Caco-2 (cell line): ENCODE results near the gene RND3. TPM values are rescaled to one million over a fixed set of nuclear protein-coding genes. Genes with fewer than 3 reads are reported as not detected.
A peak's percentile ranks its signal among the peaks of the same experiment; 100 is the strongest.

Experiments used
- BruUV-seq: library from RNA; stranded (reverse); fragments of 400-500 nt; replicated peaks from 2 replicates; lab custom pipeline; 2021; lab: Mats Ljungman, UMichigan
- CTCF ChIA-PET: fragments of 300-600 bp; sonication (Branson Sonifier 250); formaldehyde crosslinking; loops from one replicate; lab custom pipeline; 2022; ENCODE audit warnings: antibody characterized with exemption; lab: Charles Lee
- POLR2A ChIA-PET: fragments of 300-600 bp; sonication (Branson Sonifier 250); formaldehyde crosslinking; loops from one replicate; lab custom pipeline; 2022; ENCODE audit warnings: antibody characterized with exemption; lab: Charles Lee
- DNase-seq, 2 experiments: peaks; one replicate each; pipeline versions ENCODE4 v3.0.0 to v3.0.0-alpha.2; 2020 to 2022
- H3K27me3 ChIP-seq: replicated peaks from 2 replicates; pipeline ENCODE4 v1.6.0; 2011; ENCODE audit warnings: low read length; ENCODE audit not compliant: control insufficient read depth, insufficient read depth
- H3K36me3 ChIP-seq: 2 replicates; pipeline ENCODE4 v1.5.1; 2011; ENCODE audit warnings: low read length; ENCODE audit not compliant: control insufficient read depth, insufficient read depth
- H3K4me1 ChIP-seq: fragments of 250-450 bp; sonication (Bioruptor Pico); 2 replicates; pipeline ENCODE4 v1.5.1; 2020; ENCODE audit warnings: mild to moderate bottlenecking
- H3K4me3 ChIP-seq: 2 replicates; pipeline ENCODE4 v1.5.1; 2011; ENCODE audit warnings: low read depth, mild to moderate bottlenecking, control low read depth, low read length
- H3K9me3 ChIP-seq: fragments of 250-450 bp; sonication (Bioruptor Pico); 2 replicates; pipeline ENCODE4 v1.5.1; 2020; ENCODE audit warnings: mild to moderate bottlenecking, moderate library complexity
- H3K27ac Mint-ChIP-seq: one replicate; pipeline ENCODE4 v1.8.0; 2022; ENCODE audit warnings: mixed read lengths; ENCODE audit not compliant: unreplicated experiment
- H3K27me3 Mint-ChIP-seq: one replicate; pipeline ENCODE4 v1.8.0; 2022; ENCODE audit warnings: mixed read lengths; ENCODE audit not compliant: insufficient read depth, unreplicated experiment
- H3K36me3 Mint-ChIP-seq: one replicate; pipeline ENCODE4 v1.8.0; 2022; ENCODE audit warnings: mild to moderate bottlenecking, mixed read lengths; ENCODE audit not compliant: insufficient read depth, unreplicated experiment
- H3K4me1 Mint-ChIP-seq: one replicate; pipeline ENCODE4 v1.8.0; 2022; ENCODE audit warnings: low read depth, mixed read lengths; ENCODE audit not compliant: unreplicated experiment
- H3K4me3 Mint-ChIP-seq: one replicate; pipeline ENCODE4 v1.8.0; 2022; ENCODE audit warnings: mild to moderate bottlenecking, moderate library complexity, mixed read lengths; ENCODE audit not compliant: unreplicated experiment
- H3K9me3 Mint-ChIP-seq: one replicate; pipeline ENCODE4 v1.8.0; 2022; ENCODE audit warnings: mixed read lengths; ENCODE audit not compliant: unreplicated experiment
- intact Hi-C: fragments of 100-400 bp; cut with micrococcal nuclease; formaldehyde crosslinking; loops from one replicate; pipeline ENCODE4 v1.10.0; 2022; ENCODE audit not compliant: unreplicated experiment
- total RNA-seq: library from RNA; stranded (reverse); gene quantifications from 2 replicates; pipeline ENCODE4 v1.2.3, GENCODE V29; 2022
- TF ChIP-seq, protein P1 (sequence below), 2 experiments: fragments of 200-600 bp in 1 of 2; IDR thresholded peaks; 1 replicate in 1 of 2; 2 replicates in 1 of 2; pipeline versions ENCODE4 v1.5.1 to v1.8.0; 2011 to 2022; ENCODE audit warnings: antibody characterized with exemption in 1 of 2, control low read depth in 1 of 2, inconsistent platforms in 1 of 2, low read depth in 1 of 2, low read length in 1 of 2, mild to moderate bottlenecking in 1 of 2, moderate library complexity in 1 of 2; ENCODE audit not compliant: insufficient read depth in 1 of 2, severe bottlenecking in 1 of 2, unreplicated experiment in 1 of 2

Gene RND3
- total RNA-seq, 1 experiment from 2014 or later: 75.0 TPM

DNA sequence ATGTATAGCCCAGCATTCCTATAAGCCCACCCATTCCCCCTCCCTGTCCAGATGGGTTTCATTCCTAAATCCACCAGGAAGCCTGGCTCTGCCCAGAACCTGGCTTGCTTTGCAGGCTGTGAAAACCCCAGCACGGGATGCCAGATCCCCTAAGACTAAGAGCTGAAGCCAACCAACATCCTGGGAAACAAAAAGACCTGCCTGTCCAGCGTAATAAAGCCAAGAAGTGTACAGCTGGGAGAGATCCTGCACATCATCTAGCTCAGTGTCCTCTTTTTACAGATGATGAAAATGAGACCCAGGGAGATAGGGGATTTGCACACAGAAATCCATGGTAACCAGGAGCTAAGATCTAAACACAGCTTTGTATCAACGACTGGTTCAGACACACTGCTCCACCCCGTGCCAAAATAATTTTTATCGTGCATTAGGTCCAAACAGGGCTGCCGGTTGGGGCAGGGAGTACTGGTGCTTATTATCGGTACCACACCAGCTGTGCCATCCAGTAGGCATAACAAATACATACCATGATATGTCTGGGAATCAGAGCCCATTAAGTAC, 2.9 kb downstream of the RND3 start:
- Histone ChIP-seq H3K4me1 (peaks cover 51% of the 10 kb centered on the region), H3K9me3 (no peaks in the 10 kb centered on the region), H3K4me3 (peak overlapping the region; percentile 81), H3K27me3 (no peaks in the 10 kb centered on the region), H3K36me3 (no peaks in the 10 kb centered on the region)
- H3K4me1 Mint-ChIP-seq: peaks cover 33% of the 10 kb centered on the region
- H3K9me3 Mint-ChIP-seq: no peaks in the 10 kb centered on the region
- TF ChIP-seq, protein P1, sequence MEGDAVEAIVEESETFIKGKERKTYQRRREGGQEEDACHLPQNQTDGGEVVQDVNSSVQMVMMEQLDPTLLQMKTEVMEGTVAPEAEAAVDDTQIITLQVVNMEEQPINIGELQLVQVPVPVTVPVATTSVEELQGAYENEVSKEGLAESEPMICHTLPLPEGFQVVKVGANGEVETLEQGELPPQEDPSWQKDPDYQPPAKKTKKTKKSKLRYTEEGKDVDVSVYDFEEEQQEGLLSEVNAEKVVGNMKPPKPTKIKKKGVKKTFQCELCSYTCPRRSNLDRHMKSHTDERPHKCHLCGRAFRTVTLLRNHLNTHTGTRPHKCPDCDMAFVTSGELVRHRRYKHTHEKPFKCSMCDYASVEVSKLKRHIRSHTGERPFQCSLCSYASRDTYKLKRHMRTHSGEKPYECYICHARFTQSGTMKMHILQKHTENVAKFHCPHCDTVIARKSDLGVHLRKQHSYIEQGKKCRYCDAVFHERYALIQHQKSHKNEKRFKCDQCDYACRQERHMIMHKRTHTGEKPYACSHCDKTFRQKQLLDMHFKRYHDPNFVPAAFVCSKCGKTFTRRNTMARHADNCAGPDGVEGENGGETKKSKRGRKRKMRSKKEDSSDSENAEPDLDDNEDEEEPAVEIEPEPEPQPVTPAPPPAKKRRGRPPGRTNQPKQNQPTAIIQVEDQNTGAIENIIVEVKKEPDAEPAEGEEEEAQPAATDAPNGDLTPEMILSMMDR (IDR thresholded peaks at IDR 0.05; ENCODE audit: insufficient read depth in 1 of 2, low read depth in 1 of 2, low read length in 1 of 2, severe bottlenecking in 1 of 2, unreplicated experiment in 1 of 2): no peak
- H3K36me3 Mint-ChIP-seq: peaks cover 81% of the 10 kb centered on the region
- intact Hi-C loops: loop anchor here (5.0 to 10.0 kb wide), 4 partner anchors 262 to 752 kb away; no protein-coding TSS in a partner anchor
- POLR2A ChIA-PET: interaction anchor here (0.5 to 1.4 kb wide), 5 partner anchors 8 to 66 kb away, joined by 3 to 4 read pairs (median 3); no protein-coding TSS in a partner anchor
- no peak for DNase-seq
- H3K4me3 Mint-ChIP-seq: peak overlapping the region; percentile 99
- H3K27me3 Mint-ChIP-seq: no peaks in the 10 kb centered on the region
- H3K27ac Mint-ChIP-seq: peak overlapping the region; percentile 93
- TSS peak; percentile 1 for BruUV-seq
- CTCF ChIA-PET: interaction anchor here (1.0 kb wide), 1 partner anchor 115 kb away, joined by 3 read pairs; no protein-coding TSS in a partner anchor

DNA sequence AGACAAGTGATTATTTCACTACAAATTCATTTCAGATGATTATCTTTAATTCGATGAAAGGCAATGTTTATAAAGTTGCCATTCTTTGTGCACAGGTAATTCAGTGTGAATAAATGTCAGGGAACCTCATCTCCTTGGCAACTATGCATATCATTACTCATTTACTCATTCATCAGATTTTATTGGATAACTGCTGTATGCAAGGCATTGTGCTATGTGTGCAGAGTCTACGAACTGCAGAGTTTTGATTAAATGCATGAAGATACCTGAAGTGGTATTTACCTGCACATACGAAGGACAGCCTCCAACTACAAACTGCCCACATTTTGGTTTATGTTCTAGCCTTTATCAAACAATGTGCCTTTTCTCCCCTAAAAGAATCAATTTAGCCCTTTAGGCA, 3.5 kb downstream of the RND3 start:
- intact Hi-C loops: loop anchor here (10.0 kb wide), 1 partner anchor 499 kb away; no protein-coding TSS in a partner anchor
- no peaks in the 10 kb centered on the region for H3K36me3 ChIP-seq
- no peak for DNase-seq
- Mint-ChIP-seq H3K9me3 (no peaks in the 10 kb centered on the region), H3K4me1 (peaks cover 36% of the 10 kb centered on the region), H3K27ac (peak overlapping the region; percentile 93), H3K4me3 (peak overlapping the region; percentile 99), H3K27me3 (no peaks in the 10 kb centered on the region), H3K36me3 (peaks cover 84% of the 10 kb centered on the region)
- BruUV-seq: no TSS peak
- ChIA-PET CTCF (no interaction called here), POLR2A (interaction anchor here (0.5 to 1.0 kb wide), 2 partner anchors 12 to 65 kb away, joined by 3 read pairs; no protein-coding TSS in a partner anchor)
- TF ChIP-seq, protein P1 (IDR thresholded peaks at IDR 0.05; ENCODE audit: insufficient read depth in 1 of 2, low read depth in 1 of 2, low read length in 1 of 2, severe bottlenecking in 1 of 2, unreplicated experiment in 1 of 2): no peak
- H3K4me3 ChIP-seq: no peak overlapping the region
- no peaks in the 10 kb centered on the region for H3K27me3 ChIP-seq
- peaks cover 57% of the 10 kb centered on the region for H3K4me1 ChIP-seq
- no peaks in the 10 kb centered on the region for H3K9me3 ChIP-seq

DNA sequence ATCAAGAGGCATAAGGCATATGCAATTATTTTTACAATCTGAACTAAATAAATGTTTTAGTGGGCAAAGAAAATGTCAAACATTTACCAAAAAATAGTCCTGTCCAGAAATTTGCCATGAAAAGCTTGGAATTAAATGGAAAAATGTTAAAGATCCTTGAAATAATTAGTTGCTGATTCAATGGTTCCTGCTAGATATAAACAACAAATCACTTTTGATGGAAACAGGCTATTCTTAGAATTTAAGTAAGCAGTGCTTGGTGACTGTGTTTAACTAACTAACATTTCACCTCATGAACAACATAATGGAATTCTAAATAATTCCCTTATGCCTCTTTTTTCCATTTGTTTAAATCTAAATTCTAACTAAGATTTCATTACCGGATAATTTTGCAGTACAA, 3.9 kb downstream of the RND3 start:
- Histone ChIP-seq H3K4me1 (peaks cover 62% of the 10 kb centered on the region), H3K36me3 (no peaks in the 10 kb centered on the region), H3K27me3 (no peaks in the 10 kb centered on the region), H3K9me3 (no peaks in the 10 kb centered on the region), H3K4me3 (no peak overlapping the region)
- ChIA-PET POLR2A (no interaction called here), CTCF (no interaction called here)
- no peak for DNase-seq
- Mint-ChIP-seq H3K27me3 (no peaks in the 10 kb centered on the region), H3K4me3 (peak overlapping the region; percentile 9), H3K36me3 (peaks cover 84% of the 10 kb centered on the region), H3K27ac (no peak overlapping the region), H3K9me3 (no peaks in the 10 kb centered on the region), H3K4me1 (peaks cover 37% of the 10 kb centered on the region)
- no TSS peak for BruUV-seq
- TF ChIP-seq, protein P1 (IDR thresholded peaks at IDR 0.05; ENCODE audit: insufficient read depth in 1 of 2, low read depth in 1 of 2, low read length in 1 of 2, severe bottlenecking in 1 of 2, unreplicated experiment in 1 of 2): no peak
- intact Hi-C loops: loop anchor here (10.0 kb wide), 1 partner anchor 499 kb away; no protein-coding TSS in a partner anchor
